WTC11 (cell line): ENCODE data around the gene BACH2. TPM values are rescaled to one million over a fixed set of nuclear protein-coding genes. Genes with fewer than 3 reads are reported as not detected.
"Not testable (repeated sequence)": the region's sequence is repeated elsewhere in the genome, so short reads cannot be mapped to it uniquely, and the experiment has no call there.

Experiments used
- ATAC-seq: fragments of 200-7000 bp; cut with Tn5 transposase; 2 replicates; pipeline ENCODE4 v1.10.0; 2021; ENCODE audit warnings: mild to moderate bottlenecking, moderate library complexity
- CTCF ChIA-PET: fragments of 300-600 bp; sonication (Branson Sonifier 250); formaldehyde crosslinking; loops from one replicate; lab custom pipeline; 2021; ENCODE audit warnings: antibody characterized with exemption; lab: Charles Lee
- POLR2A ChIA-PET: fragments of 350-600 bp; sonication (Branson Sonifier 250); formaldehyde crosslinking; loops from one replicate; lab custom pipeline; 2021; ENCODE audit warnings: antibody characterized with exemption; lab: Charles Lee
- DNase-seq: peaks from one replicate; pipeline ENCODE4 v3.0.0; 2021; ENCODE audit warnings: low spot score
- H3K27ac Mint-ChIP-seq: 2 replicates; pipeline ENCODE4 v1.8.0; 2021; ENCODE audit warnings: mixed read lengths
- H3K27me3 Mint-ChIP-seq: 2 replicates; pipeline ENCODE4 v1.8.0; 2021; ENCODE audit warnings: low read depth, mild to moderate bottlenecking, moderate library complexity, mixed read lengths
- H3K36me3 Mint-ChIP-seq: 2 replicates; pipeline ENCODE4 v1.8.0; 2021; ENCODE audit warnings: mixed read lengths
- H3K4me1 Mint-ChIP-seq: 2 replicates; pipeline ENCODE4 v1.8.0; 2022; ENCODE audit warnings: mixed read lengths
- H3K4me3 Mint-ChIP-seq: 2 replicates; pipeline ENCODE4 v1.8.0; 2021; ENCODE audit warnings: mild to moderate bottlenecking, moderate library complexity, mixed read lengths
- H3K9me3 Mint-ChIP-seq: 2 replicates; pipeline ENCODE4 v1.8.0; 2021; ENCODE audit warnings: mixed read lengths
- ESRRA ChIP-seq: sonication (generic); formaldehyde crosslinking; IDR thresholded peaks from 2 replicates; pipeline ENCODE4 v1.8.1; 2022; ENCODE audit warnings: mild to moderate bottlenecking, missing genetic modification reagents, borderline replicate concordance
- MYBL2 ChIP-seq: sonication (generic); formaldehyde crosslinking; IDR thresholded peaks from 2 replicates; pipeline ENCODE4 v1.8.1; 2023; ENCODE audit warnings: mild to moderate bottlenecking, moderate library complexity, missing genetic modification reagents
- SP1 ChIP-seq: sonication (generic); formaldehyde crosslinking; conservative IDR thresholded peaks from 2 replicates; pipeline ENCODE4 v1.8.1; 2022; ENCODE audit warnings: missing genetic modification reagents
- ZNF232 ChIP-seq: sonication (generic); formaldehyde crosslinking; IDR thresholded peaks from 2 replicates; pipeline ENCODE4 v1.8.0; 2022; ENCODE audit warnings: mild to moderate bottlenecking, missing genetic modification reagents
- total RNA-seq: library from RNA; stranded (reverse); gene quantifications from 3 replicates; pipeline ENCODE4 v1.2.3, GENCODE V29; 2021
- TF ChIP-seq, protein P1 (sequence below): sonication (generic); formaldehyde crosslinking; IDR thresholded peaks from 2 replicates; pipeline ENCODE4 v1.8.0; 2022; ENCODE audit warnings: missing genetic modification reagents
- TF ChIP-seq, protein P2 (sequence below): sonication (generic); formaldehyde crosslinking; IDR thresholded peaks from 2 replicates; pipeline ENCODE4 v1.8.0; 2022; ENCODE audit warnings: mild to moderate bottlenecking, missing genetic modification reagents
- TF ChIP-seq, protein P3 (sequence below): sonication (generic); formaldehyde crosslinking; IDR thresholded peaks from 2 replicates; pipeline ENCODE4 v1.8.1; 2023; ENCODE audit warnings: mild to moderate bottlenecking, missing genetic modification reagents, moderate library complexity
- TF ChIP-seq, protein P4 (sequence below): sonication (generic); formaldehyde crosslinking; IDR thresholded peaks from 2 replicates; pipeline ENCODE4 v1.8.1; 2022; ENCODE audit warnings: mild to moderate bottlenecking, missing genetic modification reagents, moderate library complexity, borderline replicate concordance
- TF ChIP-seq, protein P5 (sequence below): sonication (generic); formaldehyde crosslinking; IDR thresholded peaks from 2 replicates; pipeline ENCODE4 v1.8.0; 2023; ENCODE audit warnings: mild to moderate bottlenecking, missing genetic modification reagents
- TF ChIP-seq, protein P6 (sequence below): sonication (generic); formaldehyde crosslinking; IDR thresholded peaks from 2 replicates; pipeline ENCODE4 v1.8.0; 2023; ENCODE audit warnings: missing genetic modification reagents

The BACH2 gene
- total RNA-seq, 1 experiment from 2014 or later = 5.9 TPM

DNA sequence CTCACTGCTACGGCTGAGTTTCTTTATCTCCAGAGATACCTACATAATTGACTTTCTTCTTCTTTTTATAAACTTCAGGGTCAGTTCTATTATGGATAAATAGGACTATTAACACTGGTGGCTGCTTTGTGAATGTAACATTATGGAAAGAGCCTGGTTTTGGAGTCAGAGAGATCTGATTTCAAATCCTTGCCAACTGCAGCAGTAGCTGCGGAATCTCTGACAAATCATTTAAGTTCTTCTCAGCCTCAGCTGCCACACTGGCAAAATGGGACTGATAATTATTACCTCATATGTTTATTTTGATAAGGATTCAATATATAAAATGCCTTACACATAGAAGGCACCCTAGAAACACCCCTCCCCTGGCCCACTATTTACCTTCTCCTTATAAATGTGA is 160.5 kb downstream of the BACH2 start:
- DNase-seq = no peak
- no peak overlapping the region for H3K4me3 Mint-ChIP-seq
- H3K4me1 Mint-ChIP-seq = 0 out of 2 replicates have a peak, but pooled peaks cover 4% of the 10 kb centered on the region
- no peak for ATAC-seq
- H3K36me3 Mint-ChIP-seq = no peaks in the 10 kb centered on the region
- TF ChIP-seq, protein P1, sequence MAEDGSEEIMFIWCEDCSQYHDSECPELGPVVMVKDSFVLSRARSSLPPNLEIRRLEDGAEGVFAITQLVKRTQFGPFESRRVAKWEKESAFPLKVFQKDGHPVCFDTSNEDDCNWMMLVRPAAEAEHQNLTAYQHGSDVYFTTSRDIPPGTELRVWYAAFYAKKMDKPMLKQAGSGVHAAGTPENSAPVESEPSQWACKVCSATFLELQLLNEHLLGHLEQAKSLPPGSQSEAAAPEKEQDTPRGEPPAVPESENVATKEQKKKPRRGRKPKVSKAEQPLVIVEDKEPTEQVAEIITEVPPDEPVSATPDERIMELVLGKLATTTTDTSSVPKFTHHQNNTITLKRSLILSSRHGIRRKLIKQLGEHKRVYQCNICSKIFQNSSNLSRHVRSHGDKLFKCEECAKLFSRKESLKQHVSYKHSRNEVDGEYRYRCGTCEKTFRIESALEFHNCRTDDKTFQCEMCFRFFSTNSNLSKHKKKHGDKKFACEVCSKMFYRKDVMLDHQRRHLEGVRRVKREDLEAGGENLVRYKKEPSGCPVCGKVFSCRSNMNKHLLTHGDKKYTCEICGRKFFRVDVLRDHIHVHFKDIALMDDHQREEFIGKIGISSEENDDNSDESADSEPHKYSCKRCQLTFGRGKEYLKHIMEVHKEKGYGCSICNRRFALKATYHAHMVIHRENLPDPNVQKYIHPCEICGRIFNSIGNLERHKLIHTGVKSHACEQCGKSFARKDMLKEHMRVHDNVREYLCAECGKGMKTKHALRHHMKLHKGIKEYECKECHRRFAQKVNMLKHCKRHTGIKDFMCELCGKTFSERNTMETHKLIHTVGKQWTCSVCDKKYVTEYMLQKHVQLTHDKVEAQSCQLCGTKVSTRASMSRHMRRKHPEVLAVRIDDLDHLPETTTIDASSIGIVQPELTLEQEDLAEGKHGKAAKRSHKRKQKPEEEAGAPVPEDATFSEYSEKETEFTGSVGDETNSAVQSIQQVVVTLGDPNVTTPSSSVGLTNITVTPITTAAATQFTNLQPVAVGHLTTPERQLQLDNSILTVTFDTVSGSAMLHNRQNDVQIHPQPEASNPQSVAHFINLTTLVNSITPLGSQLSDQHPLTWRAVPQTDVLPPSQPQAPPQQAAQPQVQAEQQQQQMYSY (CRISPR knock-in tag) = no peak
- TF ChIP-seq ZNF232 (CRISPR knock-in tag) = no peak
- TF ChIP-seq, protein P2, sequence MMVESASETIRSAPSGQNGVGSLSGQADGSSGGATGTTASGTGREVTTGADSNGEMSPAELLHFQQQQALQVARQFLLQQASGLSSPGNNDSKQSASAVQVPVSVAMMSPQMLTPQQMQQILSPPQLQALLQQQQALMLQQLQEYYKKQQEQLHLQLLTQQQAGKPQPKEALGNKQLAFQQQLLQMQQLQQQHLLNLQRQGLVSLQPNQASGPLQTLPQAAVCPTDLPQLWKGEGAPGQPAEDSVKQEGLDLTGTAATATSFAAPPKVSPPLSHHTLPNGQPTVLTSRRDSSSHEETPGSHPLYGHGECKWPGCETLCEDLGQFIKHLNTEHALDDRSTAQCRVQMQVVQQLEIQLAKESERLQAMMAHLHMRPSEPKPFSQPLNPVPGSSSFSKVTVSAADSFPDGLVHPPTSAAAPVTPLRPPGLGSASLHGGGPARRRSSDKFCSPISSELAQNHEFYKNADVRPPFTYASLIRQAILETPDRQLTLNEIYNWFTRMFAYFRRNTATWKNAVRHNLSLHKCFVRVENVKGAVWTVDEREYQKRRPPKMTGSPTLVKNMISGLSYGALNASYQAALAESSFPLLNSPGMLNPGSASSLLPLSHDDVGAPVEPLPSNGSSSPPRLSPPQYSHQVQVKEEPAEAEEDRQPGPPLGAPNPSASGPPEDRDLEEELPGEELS = no peak
- TF ChIP-seq, protein P3, sequence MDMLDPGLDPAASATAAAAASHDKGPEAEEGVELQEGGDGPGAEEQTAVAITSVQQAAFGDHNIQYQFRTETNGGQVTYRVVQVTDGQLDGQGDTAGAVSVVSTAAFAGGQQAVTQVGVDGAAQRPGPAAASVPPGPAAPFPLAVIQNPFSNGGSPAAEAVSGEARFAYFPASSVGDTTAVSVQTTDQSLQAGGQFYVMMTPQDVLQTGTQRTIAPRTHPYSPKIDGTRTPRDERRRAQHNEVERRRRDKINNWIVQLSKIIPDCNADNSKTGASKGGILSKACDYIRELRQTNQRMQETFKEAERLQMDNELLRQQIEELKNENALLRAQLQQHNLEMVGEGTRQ (CRISPR knock-in tag) = no peak
- TF ChIP-seq, protein P4, sequence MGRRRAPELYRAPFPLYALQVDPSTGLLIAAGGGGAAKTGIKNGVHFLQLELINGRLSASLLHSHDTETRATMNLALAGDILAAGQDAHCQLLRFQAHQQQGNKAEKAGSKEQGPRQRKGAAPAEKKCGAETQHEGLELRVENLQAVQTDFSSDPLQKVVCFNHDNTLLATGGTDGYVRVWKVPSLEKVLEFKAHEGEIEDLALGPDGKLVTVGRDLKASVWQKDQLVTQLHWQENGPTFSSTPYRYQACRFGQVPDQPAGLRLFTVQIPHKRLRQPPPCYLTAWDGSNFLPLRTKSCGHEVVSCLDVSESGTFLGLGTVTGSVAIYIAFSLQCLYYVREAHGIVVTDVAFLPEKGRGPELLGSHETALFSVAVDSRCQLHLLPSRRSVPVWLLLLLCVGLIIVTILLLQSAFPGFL (CRISPR knock-in tag) = no peak
- ChIA-PET CTCF (no interaction called here), POLR2A (no interaction called here)
- no peaks in the 10 kb centered on the region for H3K9me3 Mint-ChIP-seq
- no peaks in the 10 kb centered on the region for H3K27me3 Mint-ChIP-seq
- no peak overlapping the region for H3K27ac Mint-ChIP-seq

DNA sequence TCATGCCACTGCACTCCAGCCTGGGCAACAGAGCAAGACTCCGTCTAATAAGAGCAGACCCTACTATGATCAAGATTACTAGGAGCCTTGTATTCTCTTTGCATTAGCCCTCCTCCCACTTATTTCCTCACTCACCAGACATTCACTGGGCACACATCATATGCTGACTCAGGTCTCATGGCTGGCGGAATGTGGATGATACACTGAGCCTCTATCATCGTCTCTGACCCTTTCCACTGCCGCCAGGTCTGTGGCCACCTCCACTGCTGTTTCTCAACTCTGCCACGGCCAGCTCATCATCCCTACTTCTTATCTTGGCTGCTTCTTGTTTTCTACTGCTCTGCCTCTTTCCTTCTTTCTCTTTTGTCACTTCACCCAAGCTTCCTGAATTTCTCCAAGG is 161.0 kb downstream of the BACH2 start:
- TF ChIP-seq, protein P5, sequence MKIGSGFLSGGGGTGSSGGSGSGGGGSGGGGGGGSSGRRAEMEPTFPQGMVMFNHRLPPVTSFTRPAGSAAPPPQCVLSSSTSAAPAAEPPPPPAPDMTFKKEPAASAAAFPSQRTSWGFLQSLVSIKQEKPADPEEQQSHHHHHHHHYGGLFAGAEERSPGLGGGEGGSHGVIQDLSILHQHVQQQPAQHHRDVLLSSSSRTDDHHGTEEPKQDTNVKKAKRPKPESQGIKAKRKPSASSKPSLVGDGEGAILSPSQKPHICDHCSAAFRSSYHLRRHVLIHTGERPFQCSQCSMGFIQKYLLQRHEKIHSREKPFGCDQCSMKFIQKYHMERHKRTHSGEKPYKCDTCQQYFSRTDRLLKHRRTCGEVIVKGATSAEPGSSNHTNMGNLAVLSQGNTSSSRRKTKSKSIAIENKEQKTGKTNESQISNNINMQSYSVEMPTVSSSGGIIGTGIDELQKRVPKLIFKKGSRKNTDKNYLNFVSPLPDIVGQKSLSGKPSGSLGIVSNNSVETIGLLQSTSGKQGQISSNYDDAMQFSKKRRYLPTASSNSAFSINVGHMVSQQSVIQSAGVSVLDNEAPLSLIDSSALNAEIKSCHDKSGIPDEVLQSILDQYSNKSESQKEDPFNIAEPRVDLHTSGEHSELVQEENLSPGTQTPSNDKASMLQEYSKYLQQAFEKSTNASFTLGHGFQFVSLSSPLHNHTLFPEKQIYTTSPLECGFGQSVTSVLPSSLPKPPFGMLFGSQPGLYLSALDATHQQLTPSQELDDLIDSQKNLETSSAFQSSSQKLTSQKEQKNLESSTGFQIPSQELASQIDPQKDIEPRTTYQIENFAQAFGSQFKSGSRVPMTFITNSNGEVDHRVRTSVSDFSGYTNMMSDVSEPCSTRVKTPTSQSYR (CRISPR knock-in tag) = no peak
- no peak for TF ChIP-seq ZNF232 (CRISPR knock-in tag)
- TF ChIP-seq SP1 = no peak
- TF ChIP-seq, protein P6, sequence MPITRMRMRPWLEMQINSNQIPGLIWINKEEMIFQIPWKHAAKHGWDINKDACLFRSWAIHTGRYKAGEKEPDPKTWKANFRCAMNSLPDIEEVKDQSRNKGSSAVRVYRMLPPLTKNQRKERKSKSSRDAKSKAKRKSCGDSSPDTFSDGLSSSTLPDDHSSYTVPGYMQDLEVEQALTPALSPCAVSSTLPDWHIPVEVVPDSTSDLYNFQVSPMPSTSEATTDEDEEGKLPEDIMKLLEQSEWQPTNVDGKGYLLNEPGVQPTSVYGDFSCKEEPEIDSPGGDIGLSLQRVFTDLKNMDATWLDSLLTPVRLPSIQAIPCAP (CRISPR knock-in tag) = no peak
- TF ChIP-seq ESRRA (CRISPR knock-in tag) = no peak
- TF ChIP-seq MYBL2 (CRISPR knock-in tag) = no peak
- H3K4me3 Mint-ChIP-seq = no peak overlapping the region
- POLR2A ChIA-PET = no interaction called here
- ATAC-seq (no peak), DNase-seq (no peak)
- H3K4me1 Mint-ChIP-seq = 0 out of 2 replicates have a peak, but pooled peaks cover 4% of the 10 kb centered on the region
- no peak overlapping the region for H3K27ac Mint-ChIP-seq
- H3K9me3 Mint-ChIP-seq = no peaks in the 10 kb centered on the region
- H3K27me3 Mint-ChIP-seq = no peaks in the 10 kb centered on the region
- CTCF ChIA-PET = no interaction called here
- H3K36me3 Mint-ChIP-seq = no peaks in the 10 kb centered on the region

DNA sequence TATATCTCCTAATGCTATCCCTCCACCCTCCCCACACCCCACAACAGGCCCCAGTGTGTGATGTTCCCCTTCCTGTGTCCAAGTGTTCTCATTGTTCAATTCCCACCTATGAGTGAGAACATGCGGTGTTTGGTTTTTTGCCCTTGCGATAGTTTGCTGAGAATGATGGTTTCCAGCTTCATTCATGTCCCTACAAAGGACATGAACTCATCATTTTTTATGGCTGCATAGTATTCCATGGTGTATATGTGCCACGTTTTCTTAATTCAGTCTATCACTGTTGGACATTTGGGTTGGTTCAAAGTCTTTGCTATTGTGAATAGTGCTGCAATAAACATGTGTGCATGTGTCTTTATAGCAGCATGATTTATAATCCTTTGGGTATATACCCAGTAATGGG is 163.0 kb downstream of the BACH2 start:
- ATAC-seq, H3K27ac Mint-ChIP-seq, DNase-seq, POLR2A ChIA-PET, CTCF ChIA-PET, H3K36me3 Mint-ChIP-seq, H3K9me3 Mint-ChIP-seq, H3K4me3 Mint-ChIP-seq, H3K27me3 Mint-ChIP-seq, H3K4me1 Mint-ChIP-seq: not testable (repeated sequence)
